Body of pancreas (tissue), 4 donors: ENCODE measurements around the gene ACIN1. TPM values are rescaled to one million over a fixed set of nuclear protein-coding genes. Genes with fewer than 3 reads are reported as not detected.

ENCODE experiments used
- ATAC-seq: fragments of 150-250 bp; one replicate; pipeline ENCODE4 v1.9.1; 2016
- DNase-seq, 4 donors: peaks; one replicate each; pipeline ENCODE4 v3.0.0-alpha.2; 2019
- H3K27ac ChIP-seq, 4 donors: fragments of 200-600 bp; sonication (generic); 1 replicate in 3 of 4; 2 replicates in 1 of 4; pipeline versions ENCODE4 v1.5.1 to v1.6.1; 2016 to 2019; ENCODE audit warnings: mild to moderate bottlenecking in 1 of 4, mixed read lengths in 1 of 4, moderate library complexity in 1 of 4
- H3K27me3 ChIP-seq, 2 donors: fragments of 200-600 bp; sonication (generic); one replicate each; pipeline ENCODE4 v1.6.0; 2016; ENCODE audit warnings: mild to moderate bottlenecking in 1 of 2
- H3K36me3 ChIP-seq, 2 donors: fragments of 200-600 bp; sonication (generic); replicated peaks in 1 of 2; 2 replicates each; pipeline ENCODE4 v1.5.1; 2016; ENCODE audit warnings: low read depth in 2 of 2; ENCODE audit not compliant: insufficient read depth in 1 of 2
- H3K4me1 ChIP-seq: fragments of 200-600 bp; sonication (generic); one replicate; pipeline ENCODE4 v1.6.0; 2016
- H3K4me3 ChIP-seq, 2 donors: fragments of 200-600 bp; sonication (generic); 1 replicate in 1 of 2; 2 replicates in 1 of 2; pipeline ENCODE4 v1.5.1; 2016 to 2019
- H3K9me3 ChIP-seq, 3 donors: fragments of 200-600 bp; sonication (generic); 1 replicate in 2 of 3; 2 replicates in 1 of 3; pipeline ENCODE4 v1.5.1; 2016
- CTCF ChIP-seq, 7 experiments: fragments of 450-650 bp in 4 of 7; fragments of 200-600 bp in 3 of 7; sonication (generic) in 3 of 7; IDR thresholded peaks; one replicate each; pipeline ENCODE4 v1.5.1; 2016 to 2019; ENCODE audit warnings: antibody characterized with exemption in 7 of 7
- POLR2A ChIP-seq, 3 donors: fragments of 450-650 bp; IDR thresholded peaks; one replicate each; pipeline ENCODE4 v1.6.1; 2016; ENCODE audit warnings: antibody characterized with exemption in 3 of 3, mild to moderate bottlenecking in 2 of 3
- WGBS, 2 donors: methylation state at CpG; one replicate each; pipeline ENCODE4 v1.1.5; 2017; 5-methylcytosine and 5-hydroxymethylcytosine counted together
- intact Hi-C: fragments of 100-400 bp; cut with DNase I; formaldehyde crosslinking; loops from one replicate; pipeline ENCODE4 v1.15.1; 2023
- total RNA-seq, 2 donors: library from RNA; depleted of rRNA; stranded (reverse); fragments of >200 nt; gene quantifications; one replicate each; pipeline ENCODE4 v1.1.0, GENCODE V29; 2016

Gene ACIN1
- total RNA-seq, 2 donors from 2014 or later, result 91.6 to 110 TPM

- peaks cover 11% of the 10 kb centered on the region for H3K4me1 ChIP-seq
- H3K9me3 ChIP-seq, result no peaks in the 10 kb centered on the region
- no peak overlapping the region for H3K4me3 ChIP-seq
- ATAC-seq (no peak), DNase-seq (no peak)
- H3K27ac ChIP-seq, result no peak overlapping the region
- WGBS, 2 donors, result 91 to 100% methylated on average over 5 to 9 of the region's 9 CpGs
- H3K36me3 ChIP-seq, result no peaks in the 10 kb centered on the region
- TF ChIP-seq CTCF (IDR thresholded peaks at IDR 0.05) (no peak), POLR2A (IDR thresholded peaks at IDR 0.05) (no peak)
- no peaks in the 10 kb centered on the region for H3K27me3 ChIP-seq
- intact Hi-C loops, result no loop called here
Measured at GRCh38 chr14:23049011-23049410, 45.9 kb downstream of the ACIN1 start.

GRCh38 chr14:23047751-23048693 lies 46.9 kb downstream of the ACIN1 start:
- WGBS, 2 donors, result 73 to 89% methylated on average over 19 to 73 of the region's 85 CpGs
- intact Hi-C loops, result no loop called here
- Histone ChIP-seq H3K27me3 (no peaks in the 10 kb centered on the region), H3K9me3 (no peaks in the 10 kb centered on the region), H3K4me3 (no peak overlapping the region), H3K36me3 (no peaks in the 10 kb centered on the region), H3K27ac (no peak overlapping the region), H3K4me1 (peaks cover 11% of the 10 kb centered on the region)
- TF ChIP-seq POLR2A (IDR thresholded peaks at IDR 0.05), result no peak
- TF ChIP-seq CTCF (IDR thresholded peaks at IDR 0.05), result no peak
- DNase-seq (no peak), ATAC-seq (no peak)

GRCh38 chr14:23047034-23047634 lies 47.8 kb downstream of the ACIN1 start:
- 61 to 62% methylated on average over 6 of the region's 6 CpGs for WGBS, 2 donors
- H3K4me1 ChIP-seq, result peaks cover 11% of the 10 kb centered on the region
- intact Hi-C loops, result no loop called here
- H3K27me3 ChIP-seq, result no peaks in the 10 kb centered on the region
- DNase-seq (no peak), ATAC-seq (peak; percentile 17)
- H3K9me3 ChIP-seq, result no peaks in the 10 kb centered on the region
- no peak for TF ChIP-seq CTCF (IDR thresholded peaks at IDR 0.05)
- TF ChIP-seq POLR2A (IDR thresholded peaks at IDR 0.05), result no peak
- H3K36me3 ChIP-seq, result no peaks in the 10 kb centered on the region
- H3K27ac ChIP-seq, result no peak overlapping the region
- no peak overlapping the region for H3K4me3 ChIP-seq

GRCh38 chr14:23045419-23046357 lies 49.2 kb downstream of the ACIN1 start:
- DNase-seq, result peak in 2 of 4 donors; percentile 38 to 50
- Histone ChIP-seq H3K27me3 (no peaks in the 10 kb centered on the region), H3K4me3 (no peak overlapping the region), H3K4me1 (peaks cover 11% of the 10 kb centered on the region), H3K27ac (peak overlapping the region in 3 of 4 donors; percentile 12 to 60 (median 54)), H3K9me3 (no peaks in the 10 kb centered on the region), H3K36me3 (no peaks in the 10 kb centered on the region)
- intact Hi-C loops, result no loop called here
- TF ChIP-seq CTCF (IDR thresholded peaks at IDR 0.05), result no peak
- no peak for TF ChIP-seq POLR2A (IDR thresholded peaks at IDR 0.05)
- peak; percentile 68 for ATAC-seq
- 65 to 68% methylated on average over 13 of the region's 13 CpGs for WGBS, 2 donors
